ENCODE results near the gene VGLL4.

- TF ChIP-seq POLR2AphosphoS5 (IDR thresholded peaks at IDR 0.05) (no peak), POLR2A (IDR thresholded peaks at IDR 0.05) (no peak)
Observed at GRCh38 chr3:11555881-11556633, 87.7 kb downstream of the VGLL4 start.

Measured in prostate gland (tissue), 1 donor.